Right forelimb (tissue), 1 donor: ENCODE measurements around the gene TTC39C.

Experiments used
- DNase-seq: peaks from one replicate; pipeline ENCODE4 v3.0.0-alpha.2; 2018

TTC39C gene

GRCh38 chr18:24089515-24090337 is 75.2 kb downstream of the TTC39C start:
- no peak for DNase-seq

- DNase-seq = no peak
These were observed 76.3 kb downstream of the TTC39C start for GRCh38 chr18:24090876-24091275.

- no peak for DNase-seq
These were observed 80.0 kb downstream of the TTC39C start for GRCh38 chr18:24094561-24094960.

- no peak for DNase-seq
These were observed 81.4 kb downstream of the TTC39C start for GRCh38 chr18:24095976-24096375.

GRCh38 chr18:24103320-24104021 is 88.9 kb downstream of the TTC39C start:
- no peak for DNase-seq

- no peak for DNase-seq
These were observed 89.9 kb downstream of the TTC39C start for GRCh38 chr18:24104486-24104885.

- no peak for DNase-seq
These were observed 94.1 kb downstream of the TTC39C start for GRCh38 chr18:24108641-24109040.

GRCh38 chr18:24111936-24112335 is 97.4 kb downstream of the TTC39C start:
- no peak for DNase-seq

- DNase-seq = no peak
These were observed 97.9 kb downstream of the TTC39C start for GRCh38 chr18:24112464-24112863.

GRCh38 chr18:24112874-24113615 is 98.5 kb downstream of the TTC39C start:
- DNase-seq = no peak

GRCh38 chr18:24114924-24115549 is 100.5 kb downstream of the TTC39C start:
- DNase-seq = no peak

GRCh38 chr18:24115628-24116027 is 101.1 kb downstream of the TTC39C start:
- no peak for DNase-seq

- DNase-seq = peak; percentile 81
These were observed 104.4 kb downstream of the TTC39C start for GRCh38 chr18:24118750-24119577.

- DNase-seq = no peak
These were observed 106.1 kb downstream of the TTC39C start for GRCh38 chr18:24120676-24121075.

GRCh38 chr18:24121625-24122024 is 107.1 kb downstream of the TTC39C start:
- DNase-seq = no peak

GRCh38 chr18:24126155-24126961 is 111.8 kb downstream of the TTC39C start:
- no peak for DNase-seq

GRCh38 chr18:24127735-24128134 is 113.2 kb downstream of the TTC39C start:
- no peak for DNase-seq

GRCh38 chr18:24128700-24129099 is 114.1 kb downstream of the TTC39C start:
- no peak for DNase-seq

GRCh38 chr18:24130494-24130893 is 115.9 kb downstream of the TTC39C start:
- no peak for DNase-seq

GRCh38 chr18:24136967-24137373 is 122.4 kb downstream of the TTC39C start:
- DNase-seq = no peak

- DNase-seq = peak; percentile 49
These were observed 123.8 kb downstream of the TTC39C start for GRCh38 chr18:24138409-24138788.
